GM18517 (cell line): ENCODE data around the gene LIF.

Experiments used
- ATAC-seq: cut with Tn5 transposase; IDR thresholded peaks from one replicate; pipeline ENCODE4 v1.9.1; 2021; ENCODE audit warnings: mild to moderate bottlenecking, moderate library complexity; ENCODE audit not compliant: unreplicated experiment

The LIF gene

DNA sequence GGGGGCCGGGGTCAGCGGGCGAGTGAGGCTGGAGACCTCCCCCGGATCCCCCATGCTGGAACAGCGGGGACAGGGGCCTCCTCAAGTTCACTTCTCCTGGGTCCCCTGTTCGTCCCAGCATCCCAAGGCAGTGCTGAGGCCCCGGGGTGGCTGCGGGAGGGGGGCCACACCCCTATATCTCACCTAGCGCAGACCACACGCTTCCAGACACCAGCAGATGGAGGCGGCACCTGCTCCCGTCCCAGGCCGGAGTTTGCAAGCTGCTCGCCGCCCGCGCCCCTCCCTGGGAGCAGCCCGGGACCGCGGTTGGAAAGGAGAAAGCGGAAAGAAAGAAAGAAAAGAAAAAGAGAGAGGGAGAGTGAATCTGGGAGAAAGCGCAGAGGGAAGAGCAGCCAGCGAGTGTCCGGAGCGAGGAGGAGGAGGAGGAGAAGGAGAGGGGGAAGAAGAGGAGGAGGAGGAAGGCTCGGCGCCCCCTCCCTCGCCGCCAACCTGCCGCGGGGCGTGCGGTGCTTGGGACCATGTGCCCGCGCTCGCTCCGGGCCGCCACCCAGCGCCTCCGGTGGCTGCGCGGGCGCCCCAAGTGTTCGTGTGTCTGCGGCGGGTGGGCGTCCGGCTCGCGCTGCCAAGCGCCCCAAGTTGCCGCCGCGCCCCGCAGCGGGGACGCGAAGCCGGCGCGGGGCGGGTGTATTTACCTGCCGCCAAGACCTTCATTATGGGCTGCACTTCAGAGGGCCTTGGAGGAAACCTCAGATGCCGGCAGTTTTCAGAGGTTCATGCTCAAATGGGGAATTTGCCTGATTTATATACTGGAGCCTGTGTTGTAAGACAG, at the start of gene LIF:
LIF (minus strand) TSS at position 775 of the 829 bp plus-strand sequence; CDS start at position 711, 64 bp downstream.
- no peak for ATAC-seq

DNA sequence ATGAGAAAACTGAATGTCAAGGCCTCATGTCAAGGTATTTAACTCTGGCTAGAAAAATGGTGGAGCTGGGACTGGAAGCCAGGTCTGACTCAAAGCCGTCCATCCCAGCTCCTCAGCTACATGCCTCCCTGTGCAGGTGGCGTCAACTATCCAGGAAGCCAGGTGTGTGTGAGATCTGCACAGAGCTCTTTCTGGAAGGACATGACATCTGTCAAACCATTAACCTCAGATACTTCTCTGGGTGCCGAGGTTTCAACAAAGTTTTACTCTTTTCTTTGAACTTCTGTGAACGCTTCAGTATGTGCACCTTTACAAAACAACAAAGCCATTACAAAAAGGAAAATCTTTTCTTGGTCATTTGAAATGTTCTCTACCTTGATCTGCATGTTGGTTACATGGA, 49.8 kb upstream of the LIF start:
- no peak for ATAC-seq

DNA sequence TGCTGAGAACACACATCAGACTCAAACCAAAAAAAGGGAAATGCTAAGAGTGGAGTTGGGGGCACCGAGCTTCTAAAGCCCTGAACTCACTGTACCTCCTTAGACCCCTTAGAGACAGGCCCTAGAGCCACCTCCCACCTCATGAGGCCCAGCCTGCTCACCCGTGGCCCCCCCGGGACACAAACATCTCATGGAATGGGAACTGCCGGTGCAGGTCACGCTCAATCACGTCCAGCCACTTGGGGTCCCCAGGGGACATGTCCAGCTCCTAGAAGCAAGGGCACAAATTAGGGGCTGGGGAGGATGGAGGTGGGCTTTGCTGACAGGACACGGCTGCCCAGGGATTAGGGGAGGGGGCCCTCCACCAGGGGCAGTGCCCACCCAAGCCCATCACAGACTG, 49.0 kb upstream of the LIF start:
- ATAC-seq = no peak

DNA sequence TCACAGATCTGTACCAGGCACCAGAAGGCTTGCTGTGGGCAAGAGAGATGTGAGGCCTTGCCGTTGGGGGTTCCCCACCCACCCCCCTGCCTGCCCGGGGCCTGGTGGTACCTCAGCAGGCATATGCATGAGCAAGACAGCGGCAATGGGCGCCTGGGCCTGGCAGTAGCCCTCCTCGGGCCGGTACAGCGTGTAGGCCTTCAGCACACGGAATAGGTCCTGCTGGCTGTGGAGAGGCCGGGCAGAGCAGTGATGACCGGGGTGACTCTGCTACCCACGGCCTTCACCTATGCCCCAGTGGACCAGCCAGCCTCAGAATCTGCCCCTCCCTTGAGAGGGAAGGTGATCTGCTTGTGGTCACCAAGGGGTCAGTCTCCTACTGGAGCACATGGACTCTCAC, 48.3 kb upstream of the LIF start:
- ATAC-seq = no peak

- ATAC-seq = no peak
Observed at GRCh38 chr22:30294066-30294465, 47.5 kb upstream of the LIF start.

DNA sequence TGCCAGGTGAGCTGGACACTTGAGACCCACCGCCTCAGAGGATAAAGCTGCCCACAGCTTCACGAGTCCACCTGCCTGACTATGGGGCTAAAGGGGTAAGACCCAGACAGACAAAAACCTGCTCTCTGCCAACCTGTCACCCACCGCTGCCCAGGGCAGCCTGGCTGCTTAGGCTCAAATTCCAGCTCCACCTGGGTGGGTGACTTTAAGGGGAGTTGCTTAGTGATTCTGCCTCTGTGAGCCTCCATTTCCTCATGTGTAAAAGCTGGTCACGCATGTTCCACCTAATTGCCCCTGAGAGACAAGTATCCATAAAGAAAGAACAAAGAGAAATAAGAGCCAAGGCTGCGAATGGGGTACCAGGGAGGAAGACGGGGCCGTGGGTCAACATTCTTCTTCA, 46.5 kb upstream of the LIF start:
- no peak for ATAC-seq

DNA sequence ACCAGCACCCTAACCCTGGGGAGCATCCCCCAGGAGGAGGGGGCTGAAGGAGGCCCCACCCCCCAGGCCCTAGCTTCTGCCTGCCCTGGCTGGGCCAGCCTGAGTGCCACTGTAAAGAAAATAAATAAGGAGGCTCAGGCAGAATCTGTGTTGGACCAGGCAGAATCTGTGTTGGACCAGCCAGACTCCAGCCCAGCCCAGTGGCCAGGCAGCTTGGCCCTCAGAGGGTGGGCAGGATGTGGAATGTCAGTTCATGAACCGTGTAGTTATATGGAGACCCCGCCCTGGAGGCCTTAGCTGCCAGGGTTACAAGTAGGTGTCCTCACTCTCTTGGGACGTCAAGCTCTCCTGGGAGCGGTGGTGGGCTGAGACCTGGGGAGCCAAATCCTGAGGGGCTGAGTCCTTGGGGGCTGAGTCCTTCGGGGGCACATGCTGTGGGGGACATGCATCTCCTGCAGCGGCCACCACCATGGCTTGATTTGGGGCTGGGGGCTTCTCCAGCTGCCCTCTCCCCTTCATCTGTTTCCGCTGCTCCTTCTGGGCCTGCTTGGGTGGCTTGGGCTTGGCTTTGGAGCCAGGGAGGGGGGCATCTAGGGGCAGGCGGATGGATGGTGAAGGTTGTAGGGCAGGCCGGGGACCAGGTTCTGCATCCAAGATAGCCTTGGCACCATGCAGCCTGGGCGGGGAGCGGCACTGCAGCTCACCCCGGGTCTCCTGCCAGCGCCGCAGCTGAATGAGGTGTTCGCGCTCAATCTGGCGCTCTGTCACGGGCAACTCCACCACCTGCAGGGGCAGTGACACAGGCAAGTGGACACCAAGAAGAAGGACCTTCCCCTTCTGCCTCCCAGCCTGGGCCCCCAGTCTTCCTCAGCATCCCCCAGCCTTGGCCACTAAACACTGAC, 45.8 kb upstream of the LIF start:
- ATAC-seq = no peak

- no peak for ATAC-seq
Observed at GRCh38 chr22:30291058-30291892, 44.7 kb upstream of the LIF start.

DNA sequence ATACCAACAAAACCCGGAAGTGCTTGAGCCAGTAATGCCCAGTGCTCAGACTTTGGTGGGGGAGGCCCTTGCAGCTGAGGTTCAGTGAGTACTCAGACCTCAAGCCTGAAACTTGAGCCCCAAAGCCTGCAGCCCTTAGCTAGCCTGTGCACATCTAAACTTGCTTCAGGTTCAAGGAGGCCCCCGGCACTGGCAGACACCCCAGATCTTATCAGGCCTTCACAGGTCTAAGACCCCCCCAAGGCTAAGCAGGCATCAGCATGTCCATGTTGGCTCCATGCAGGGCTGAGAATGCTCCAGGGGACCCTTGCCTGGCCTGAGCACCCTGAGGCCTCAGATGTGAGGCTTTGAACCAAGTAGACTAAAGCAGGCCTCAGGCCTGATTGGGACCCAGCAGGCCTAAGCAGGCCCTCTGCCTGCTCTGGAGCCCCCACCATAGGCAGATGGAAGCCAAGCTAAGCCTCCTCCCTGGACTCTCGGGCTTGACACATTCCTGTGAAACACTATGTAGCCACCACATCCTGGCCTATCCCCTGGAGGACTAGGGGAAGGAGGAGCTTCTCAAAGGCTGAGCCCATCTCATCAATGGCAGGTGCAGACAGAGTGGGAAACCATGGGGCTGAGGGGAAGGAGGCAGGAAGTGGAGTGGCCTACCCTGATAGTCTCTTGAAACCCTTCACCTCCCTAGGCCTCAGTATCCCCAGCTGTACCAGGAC, 43.9 kb upstream of the LIF start:
- ATAC-seq = no peak

DNA sequence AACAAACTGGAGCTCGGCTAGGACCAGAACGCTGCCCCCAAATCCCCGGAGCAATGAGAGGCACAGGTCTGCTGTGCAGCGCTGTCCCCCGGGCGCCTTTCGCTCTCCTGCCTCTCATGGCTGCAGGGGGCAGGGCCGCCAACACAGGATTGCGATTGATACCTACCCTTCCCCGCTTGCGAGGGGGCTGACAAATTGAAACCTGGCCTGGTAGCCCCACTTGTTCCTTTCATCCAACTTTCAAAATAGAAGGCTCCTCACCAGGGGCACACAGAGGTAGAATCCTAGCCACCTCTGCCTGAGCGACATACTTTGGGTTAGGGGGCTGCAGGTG, 43.4 kb upstream of the LIF start:
- ATAC-seq = no peak

DNA sequence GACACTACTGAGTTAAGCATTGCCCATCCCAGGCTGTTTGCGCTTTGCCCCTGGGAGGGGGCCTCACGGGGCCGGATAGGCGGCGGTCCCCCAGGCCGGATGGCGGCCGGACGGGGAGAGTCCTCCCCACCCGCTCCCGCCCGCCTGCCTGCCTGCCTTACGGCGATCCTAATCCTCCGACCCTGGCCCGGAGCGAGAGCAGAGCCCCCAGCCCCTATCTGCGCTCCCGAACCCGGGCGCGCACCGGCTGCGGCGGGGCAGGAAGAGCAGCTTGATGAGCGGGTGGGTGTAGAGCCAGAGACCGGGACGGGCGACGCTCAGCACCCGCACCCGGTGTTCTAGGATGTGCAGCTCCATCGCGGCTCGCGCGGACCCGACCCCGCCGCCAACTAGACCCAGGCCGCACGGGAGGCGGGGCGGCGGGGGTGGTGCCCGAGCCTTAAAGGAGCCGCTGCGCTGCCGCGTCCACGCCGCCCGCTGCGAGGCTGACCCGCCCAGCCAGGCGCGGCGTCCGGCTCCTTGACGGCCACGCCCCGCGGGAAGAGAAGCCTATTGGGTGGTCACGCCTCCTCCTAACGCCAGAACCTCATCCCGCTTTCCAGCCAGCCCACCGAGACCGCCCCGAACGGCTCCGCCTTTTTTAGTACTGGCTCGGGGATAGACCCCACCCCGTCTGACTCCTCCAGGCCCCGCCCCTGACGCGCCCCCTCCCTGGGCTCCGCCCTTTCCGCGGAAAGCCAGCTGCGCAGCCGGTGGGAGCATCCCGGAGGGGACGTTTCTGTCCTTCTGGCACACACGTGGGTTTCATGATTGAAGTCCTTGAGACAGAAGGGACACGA, 42.8 kb upstream of the LIF start, which contains the start of gene CASTOR1:
CASTOR1 (minus strand) TSS at position 365 of the 839 bp plus-strand sequence; CDS start at position 357, 8 bp downstream.
- ATAC-seq = no peak

- no peak for ATAC-seq
Observed at GRCh38 chr22:30288419-30289140, 42.0 kb upstream of the LIF start.

DNA sequence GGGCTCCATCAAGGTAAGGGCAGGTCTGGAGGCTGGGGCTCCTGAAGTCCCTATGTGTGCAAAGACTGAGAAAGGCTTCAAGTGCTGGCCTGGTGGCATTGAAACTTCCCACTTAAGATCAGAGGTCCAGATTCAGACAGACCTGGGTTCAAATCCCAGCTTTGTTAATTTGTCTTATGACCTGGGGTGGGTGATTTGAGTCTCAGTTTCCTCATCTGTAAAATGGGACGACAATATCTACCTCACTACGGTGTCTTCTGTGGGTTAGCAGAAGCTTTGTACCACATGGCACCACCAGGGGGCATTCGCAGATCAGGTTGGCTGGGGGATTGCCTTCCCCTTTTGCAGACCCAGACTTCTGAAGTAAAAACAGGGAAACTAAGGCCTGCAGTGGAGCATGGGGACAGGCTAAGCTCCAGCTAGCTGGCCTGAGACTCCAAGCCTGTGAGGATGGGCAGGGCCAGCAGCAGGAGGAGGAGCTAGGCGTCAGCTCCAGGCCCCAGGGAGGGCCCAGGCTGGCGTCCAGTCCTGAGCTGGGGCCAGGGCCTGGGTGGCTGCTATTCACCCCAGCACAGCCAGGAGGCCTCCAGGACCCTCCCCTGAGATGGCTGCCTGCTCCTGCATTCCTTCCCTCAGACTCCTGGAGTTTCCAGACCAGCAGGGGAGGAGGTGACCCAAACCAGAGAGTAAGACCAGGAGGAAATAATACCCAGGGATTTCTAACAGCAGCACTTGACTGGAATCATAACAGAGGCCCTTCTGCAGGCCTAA, 41.3 kb upstream of the LIF start:
- ATAC-seq = no peak

GRCh38 chr22:30286813-30287647, 40.5 kb upstream of the LIF start:
- ATAC-seq = no peak

DNA sequence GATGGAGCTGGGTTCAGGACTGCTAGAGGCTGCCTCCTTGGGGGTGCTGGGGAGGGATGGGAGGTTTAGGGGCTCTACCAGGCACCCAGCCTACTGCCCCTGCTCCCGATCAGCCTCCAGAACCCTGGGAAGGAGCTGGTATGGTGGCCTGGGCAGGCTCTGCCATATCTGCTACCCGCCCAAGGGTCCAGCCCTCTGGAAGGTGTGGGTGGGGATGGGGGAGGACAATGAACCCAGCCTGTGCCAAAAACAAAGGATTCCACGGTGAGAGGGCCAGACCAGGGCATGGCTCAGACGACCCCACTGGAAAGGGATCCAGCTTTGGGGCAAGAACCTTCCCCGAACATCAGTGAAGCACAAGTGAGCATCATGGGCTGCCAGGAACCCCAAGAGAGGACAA, 39.8 kb upstream of the LIF start:
- no peak for ATAC-seq

DNA sequence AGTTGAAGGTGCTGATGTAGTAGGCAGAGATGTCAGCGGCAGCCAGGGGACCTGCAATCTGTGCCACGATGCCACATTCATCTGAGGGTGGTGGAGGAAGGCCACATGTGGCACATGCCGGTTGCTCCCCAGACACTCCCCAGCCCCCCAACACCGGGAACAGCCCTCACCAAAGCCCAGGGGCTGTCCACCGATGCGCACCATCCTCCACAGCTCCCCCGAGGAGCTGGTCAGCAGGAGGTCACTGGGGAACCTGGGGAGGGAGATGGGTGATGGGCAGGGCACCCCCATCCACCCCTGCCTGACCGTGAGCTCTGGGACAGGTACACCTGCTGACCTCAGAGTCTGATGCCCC, 39.3 kb upstream of the LIF start:
- ATAC-seq = no peak

DNA sequence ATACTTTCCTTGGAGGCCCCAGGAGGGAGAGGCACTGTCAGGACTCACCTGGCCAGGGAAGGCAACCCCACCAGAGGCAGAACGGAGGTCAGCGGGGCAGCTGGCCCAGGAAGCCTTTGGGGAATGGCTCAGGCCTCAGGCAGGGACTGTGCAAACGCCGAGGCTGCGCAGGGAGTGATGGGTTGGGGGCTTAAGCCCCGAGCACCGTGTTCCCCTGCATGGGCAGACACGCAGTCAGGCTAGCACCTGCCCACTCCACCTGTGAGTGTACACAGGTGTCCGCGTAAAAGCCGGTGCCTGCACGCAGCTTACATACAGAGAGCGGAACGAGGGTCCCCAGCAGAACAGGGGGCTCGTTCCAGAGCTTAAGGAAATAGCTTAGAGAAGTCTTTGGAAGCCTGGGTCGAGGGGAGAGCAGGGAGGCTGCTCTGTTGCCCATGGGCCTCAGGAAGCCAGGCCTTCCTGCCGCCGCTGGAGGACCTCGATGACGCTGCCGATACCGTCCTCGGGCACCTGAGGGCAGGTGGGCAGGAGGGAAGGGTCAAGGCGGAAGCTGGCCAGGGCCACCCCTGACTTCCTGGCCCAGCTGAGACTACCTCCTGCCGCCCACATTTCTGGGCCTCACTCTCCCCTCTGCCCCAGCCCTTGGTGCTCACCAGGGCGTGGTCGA, 38.8 kb upstream of the LIF start:
- no peak for ATAC-seq
